Fibroblast of skin of left biceps (primary cell): Measurements from ENCODE around the gene NFIX.

Source experiments
- DNase-seq, 2 experiments: peaks; one replicate each; pipeline ENCODE4 v3.0.0-alpha.2; 2013; ENCODE audit warnings: low read depth in 2 of 2

NFIX gene

GRCh38 chr19:13055213-13056051, 60.2 kb downstream of the NFIX start:
- peak; percentile 91 to 93 for DNase-seq

GRCh38 chr19:13056052-13056660, 60.9 kb downstream of the NFIX start:
- DNase-seq: peak; percentile 82 to 84

- DNase-seq: no peak
Observed at GRCh38 chr19:13057147-13057572, 61.9 kb downstream of the NFIX start.

- no peak for DNase-seq
Observed at GRCh38 chr19:13057744-13058143, 62.5 kb downstream of the NFIX start.

GRCh38 chr19:13058951-13059660, 63.8 kb downstream of the NFIX start:
- DNase-seq: no peak

- no peak for DNase-seq
Observed at GRCh38 chr19:13060233-13060963, 65.1 kb downstream of the NFIX start.

DNA sequence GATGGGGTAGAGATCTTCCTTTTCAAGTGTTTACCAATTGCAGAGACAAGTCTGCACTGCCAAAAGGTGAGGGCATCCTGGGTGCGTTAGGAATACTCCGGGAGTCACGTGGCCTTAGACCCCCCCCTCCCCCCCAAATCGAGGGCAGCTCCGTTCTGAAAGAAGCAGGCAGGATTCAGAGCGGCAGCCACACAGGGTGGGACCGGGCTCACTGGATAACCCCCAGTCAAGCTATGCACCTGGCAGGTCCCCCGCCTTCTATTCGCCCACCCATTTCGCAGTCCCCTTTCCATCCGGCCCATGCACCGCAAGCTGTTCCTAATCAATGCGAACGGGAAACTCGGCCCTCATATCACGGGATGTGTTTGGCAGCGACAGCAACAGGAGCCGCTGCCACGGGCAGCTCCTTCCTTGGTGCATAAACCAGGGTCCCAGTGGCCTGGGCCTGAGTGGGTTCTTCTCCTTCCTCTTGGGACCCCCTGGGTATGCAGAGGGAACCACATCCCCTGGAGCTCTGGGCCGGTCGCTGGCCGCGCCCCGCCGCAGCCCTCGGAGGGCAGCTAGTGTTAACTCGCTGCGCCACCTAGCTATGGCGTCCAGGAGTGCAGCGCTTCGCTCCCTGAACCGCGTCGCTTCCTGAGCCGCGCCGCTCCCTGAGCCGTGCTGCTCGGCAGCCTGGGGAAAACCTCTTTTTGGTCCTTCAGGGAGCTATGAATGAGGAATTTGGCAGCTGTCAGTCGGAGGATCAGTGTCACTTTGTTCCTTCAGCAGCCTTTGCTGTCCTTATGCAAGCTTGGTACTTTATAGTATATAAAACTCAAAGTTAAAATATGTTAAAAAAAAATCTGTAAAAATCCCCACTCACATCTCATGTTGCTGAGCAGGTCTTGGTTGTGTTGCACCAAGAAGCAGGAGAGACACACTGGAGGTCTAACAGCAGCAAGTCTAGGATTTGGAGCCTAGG, 66.0 kb downstream of the NFIX start:
- no peak for DNase-seq

DNA sequence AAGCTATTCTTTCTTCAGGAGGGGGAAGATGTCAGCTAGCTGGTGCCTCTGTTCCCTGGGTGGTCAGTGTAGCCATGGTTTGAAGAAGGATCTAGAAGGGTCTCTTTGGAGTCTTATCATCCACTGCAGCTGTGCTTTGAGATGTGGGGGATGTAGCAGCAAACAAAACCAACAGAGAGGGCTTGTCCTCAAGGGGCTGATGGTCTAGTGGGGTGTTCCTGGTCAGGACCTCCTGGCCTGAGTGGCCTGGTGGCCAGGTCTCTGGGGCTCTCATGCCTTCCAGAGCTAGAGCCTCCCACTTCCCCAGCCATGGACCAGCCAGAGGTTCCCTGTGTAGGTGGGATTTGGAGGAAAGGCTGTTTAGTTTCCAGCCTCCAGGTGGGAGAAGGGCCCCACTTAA, 67.0 kb downstream of the NFIX start:
- no peak for DNase-seq

DNA sequence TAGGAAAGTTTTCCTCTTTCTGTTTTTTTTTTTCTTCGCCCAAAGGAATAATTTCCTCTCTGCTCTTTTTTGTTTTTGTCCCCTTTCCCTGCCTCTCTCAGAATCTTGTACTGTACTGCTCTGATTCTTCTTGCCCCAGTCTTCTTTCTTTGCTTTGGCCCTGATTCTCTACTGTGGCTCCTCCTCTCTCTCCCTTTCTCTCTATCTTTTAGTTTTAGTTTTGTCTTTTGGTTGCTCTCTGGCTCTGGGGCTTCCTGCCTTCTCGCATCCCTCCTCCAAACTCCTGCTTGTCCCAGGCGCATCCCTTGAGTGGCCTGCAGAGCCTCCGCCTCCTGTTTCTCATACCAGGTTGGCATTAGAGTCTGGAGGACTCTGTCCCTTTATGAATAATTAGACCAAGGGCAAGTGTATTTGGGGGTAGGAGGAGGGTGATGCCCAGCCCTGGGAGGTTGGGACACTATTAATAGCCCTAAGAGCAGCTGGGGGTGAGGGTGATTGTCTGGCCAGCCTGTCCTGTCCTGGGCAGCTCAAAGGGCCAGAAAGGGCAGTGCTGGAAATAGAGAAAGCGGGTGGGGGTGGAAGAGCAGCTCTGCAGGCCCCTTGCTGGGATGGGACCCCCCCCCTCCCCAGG, 68.3 kb downstream of the NFIX start:
- no peak for DNase-seq

- DNase-seq: no peak
Observed at GRCh38 chr19:13064092-13064489, 68.8 kb downstream of the NFIX start.

GRCh38 chr19:13066226-13066625, 71.0 kb downstream of the NFIX start:
- no peak for DNase-seq

DNA sequence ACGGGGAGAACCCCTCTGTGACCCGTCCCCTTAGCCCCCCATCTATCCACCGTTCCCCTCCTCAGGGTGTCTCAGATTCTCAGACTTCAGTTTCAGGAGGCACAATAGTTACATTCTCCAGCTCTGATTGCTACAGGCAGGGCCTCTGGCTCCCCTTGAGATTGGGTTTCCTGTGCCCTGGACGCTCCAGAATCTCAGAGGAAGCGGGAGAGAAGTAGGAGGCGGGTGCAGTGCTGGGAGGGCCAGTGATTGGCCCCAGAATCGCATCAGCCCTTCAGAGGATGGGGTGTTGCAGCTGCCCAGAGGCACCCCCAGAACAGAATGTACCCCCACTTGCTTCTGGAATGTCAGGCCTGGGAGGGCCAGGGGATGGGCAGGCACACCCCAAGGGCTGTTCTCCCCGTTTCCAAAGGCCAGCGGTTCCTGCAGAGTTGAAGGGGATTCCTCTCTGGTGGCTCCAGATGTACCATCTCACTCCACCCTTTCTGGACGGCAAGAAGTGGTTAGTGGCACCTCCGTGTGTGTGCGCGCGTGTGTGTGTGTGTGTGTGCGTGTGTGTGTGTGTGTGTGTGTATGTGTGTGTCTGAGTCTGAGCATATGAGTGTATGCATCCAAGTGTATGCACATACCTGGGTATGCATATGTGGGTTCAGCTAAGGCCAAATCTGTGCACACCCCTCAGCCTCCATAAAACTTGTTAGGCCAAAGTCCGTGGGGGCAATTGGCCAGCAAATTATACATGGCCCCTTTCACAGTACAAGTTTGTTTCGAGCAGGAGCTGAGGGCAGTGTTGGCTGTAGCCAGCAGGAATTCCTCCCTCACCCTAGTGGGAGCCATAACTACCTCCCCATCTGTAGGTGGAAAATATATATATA, 71.9 kb downstream of the NFIX start:
- DNase-seq: no peak

DNA sequence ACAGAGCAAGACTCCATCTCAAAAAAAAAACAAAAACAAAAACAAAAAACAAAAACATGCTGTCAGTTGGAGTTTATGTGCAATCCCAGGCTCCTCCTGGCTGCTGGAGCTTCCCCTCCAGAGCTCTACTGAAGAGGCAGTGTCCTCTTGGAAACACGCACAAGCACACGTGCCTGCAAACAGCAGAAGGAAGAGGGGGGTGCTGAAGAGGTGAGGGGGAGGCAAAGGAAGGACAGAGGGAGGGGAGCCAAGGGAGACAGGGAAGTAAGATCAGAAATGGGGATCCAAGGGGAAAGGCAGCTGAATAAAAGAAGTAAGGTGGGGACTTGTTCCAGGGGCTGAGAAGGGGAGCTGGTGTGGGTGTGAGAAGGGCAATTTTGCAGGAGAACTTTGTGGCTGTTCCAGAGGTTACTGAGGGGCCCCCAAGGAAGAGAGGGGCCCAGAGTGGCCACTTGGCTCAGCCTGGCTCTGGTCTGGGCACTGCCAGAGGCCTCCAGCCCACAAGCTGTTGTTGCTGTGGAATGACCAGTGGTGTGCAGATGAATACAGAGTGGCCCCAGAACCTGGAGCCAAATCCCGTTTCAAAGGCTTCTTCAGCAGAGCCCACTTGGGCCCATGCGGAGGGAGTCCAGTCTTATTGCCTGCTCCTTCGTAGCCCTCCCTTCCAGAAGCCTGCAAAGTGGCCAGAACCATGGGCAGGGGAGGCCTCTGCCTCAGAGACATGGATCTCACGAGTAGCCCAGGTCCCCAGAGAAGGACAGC, 73.0 kb downstream of the NFIX start:
- DNase-seq: no peak

DNA sequence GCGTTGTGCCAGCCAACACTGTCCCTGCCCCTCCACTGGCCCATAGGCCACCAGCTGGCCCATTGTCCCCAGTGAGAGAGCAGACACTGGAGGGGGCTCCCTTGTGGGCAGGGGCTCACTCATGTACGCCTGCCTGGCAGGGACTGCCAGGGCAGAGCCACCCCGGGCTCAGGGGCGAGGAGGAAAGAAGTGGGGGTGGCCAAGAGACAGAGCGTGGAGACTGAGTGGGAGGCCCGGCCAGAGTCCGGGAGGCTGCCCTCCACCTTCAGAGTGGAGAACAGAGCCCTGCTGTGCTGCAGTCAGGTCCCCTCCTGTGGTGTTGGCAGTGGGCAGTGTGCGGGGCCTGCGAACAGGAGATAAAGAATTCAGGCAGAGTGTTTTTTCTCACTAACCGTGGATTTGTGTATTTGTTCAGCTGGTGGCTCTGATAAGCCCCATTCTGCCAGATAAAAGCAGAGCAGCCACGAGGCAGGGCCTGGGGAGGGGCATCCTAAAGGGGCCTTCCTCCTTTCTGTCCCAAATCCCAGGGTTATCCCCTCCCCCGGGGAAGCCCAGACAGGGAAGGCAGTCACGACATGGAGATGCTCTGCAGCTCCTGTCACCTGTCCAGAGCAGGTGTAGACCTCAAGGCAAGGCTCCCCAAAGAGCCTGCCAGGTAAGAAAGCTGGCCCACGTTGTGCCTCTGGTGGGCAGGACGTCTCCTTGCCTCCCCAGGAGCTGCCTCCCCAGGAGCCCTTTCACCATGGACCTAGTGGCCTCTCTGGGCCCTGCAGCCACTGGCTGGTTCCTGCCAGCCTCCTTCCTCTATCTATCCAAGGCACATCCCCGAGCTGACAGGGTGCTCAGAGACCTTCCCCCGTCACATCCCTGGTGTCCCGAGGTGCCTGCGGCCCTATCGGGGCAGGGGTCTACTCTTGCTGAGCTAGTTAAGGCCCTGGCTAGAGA, 74.4 kb downstream of the NFIX start:
- no peak for DNase-seq

DNA sequence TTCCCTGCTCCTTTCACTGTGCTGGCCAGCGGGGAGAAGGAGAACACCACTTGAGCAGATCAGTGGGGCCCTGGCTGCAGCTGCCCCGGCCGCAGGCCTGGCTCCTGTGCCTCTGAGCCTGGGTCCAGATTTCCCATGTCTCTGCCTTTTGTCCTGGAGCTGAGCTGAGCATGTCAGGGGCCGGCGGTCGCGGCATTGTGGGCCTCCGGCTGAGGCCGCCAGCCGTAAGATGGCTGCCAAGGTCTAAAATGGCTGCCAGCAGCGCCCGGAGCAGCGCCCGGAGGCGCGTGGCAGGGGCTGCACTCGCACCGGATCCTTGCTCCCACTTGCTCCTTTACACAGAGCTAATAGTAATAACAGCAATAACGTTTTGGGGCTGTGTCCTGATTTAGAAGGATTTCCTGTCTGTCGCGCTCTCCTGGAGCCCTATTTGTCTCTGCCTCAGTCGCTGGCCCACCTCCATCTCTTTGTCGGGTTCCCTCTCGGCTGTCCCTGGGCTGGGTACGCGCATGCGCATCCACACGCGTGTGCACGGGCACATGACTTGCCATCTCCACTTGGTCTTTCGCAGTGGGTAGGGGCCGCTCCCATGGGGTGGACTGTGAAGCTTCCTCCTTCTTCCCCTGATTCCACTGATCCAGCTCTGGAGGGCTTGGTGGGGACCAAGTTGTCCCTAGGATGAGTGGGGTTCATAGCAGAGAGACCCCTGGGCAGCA, 75.3 kb downstream of the NFIX start:
- no peak for DNase-seq

DNA sequence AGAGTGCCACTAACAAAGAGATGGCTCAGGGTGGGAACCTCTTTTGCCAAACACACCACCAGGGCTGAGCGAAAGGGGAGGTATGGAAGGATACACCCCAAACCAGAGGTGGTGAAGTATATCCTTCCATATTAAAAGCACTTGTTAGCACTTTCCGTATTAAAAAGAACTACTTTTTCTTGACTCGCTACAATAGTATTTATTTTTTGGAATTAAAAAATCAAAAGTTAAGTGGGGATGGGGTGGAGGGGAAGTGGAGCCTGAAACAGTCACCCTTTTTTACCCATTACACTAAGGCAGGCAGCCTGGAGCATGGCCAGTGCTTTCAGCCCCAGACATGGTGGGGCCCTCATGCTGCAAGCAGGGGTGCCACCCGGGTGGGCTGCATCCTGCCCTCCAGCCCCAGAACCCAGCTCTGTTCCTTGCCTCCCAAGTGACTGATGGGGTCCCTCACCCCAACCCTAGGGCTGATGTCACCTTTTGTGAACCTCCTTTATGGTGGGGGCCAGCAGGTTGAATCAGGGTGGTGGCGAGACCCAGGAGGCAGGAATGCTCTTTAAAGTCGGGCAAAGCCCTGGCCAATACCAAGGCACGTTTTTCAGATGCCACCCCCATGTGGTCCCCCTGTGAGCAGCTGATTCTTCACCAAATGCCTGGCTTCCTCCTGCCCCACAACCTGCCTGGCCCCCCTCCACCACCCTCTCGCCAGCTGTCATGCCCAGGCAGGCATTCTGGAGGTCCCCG, 76.3 kb downstream of the NFIX start:
- DNase-seq: no peak
